Testis (tissue), 3 donors: ENCODE results near the gene MCTP1. TPM values are rescaled to one million over a fixed set of nuclear protein-coding genes. Genes with fewer than 3 reads are reported as not detected.

Experiments used
- DNase-seq: peaks from one replicate; pipeline ENCODE4 v3.0.0-alpha.2; 2019
- H3K27ac ChIP-seq, 2 donors: fragments of 200-600 bp; sonication (generic); one replicate each; pipeline ENCODE4 v1.5.1; 2019
- H3K27me3 ChIP-seq: fragments of 200-600 bp; sonication (generic); one replicate; pipeline ENCODE4 v1.5.1; 2019
- H3K36me3 ChIP-seq: fragments of 200-600 bp; sonication (generic); one replicate; pipeline ENCODE4 v1.5.1; 2017; ENCODE audit warnings: low read depth; ENCODE audit errors: missing control alignments
- H3K4me1 ChIP-seq: fragments of 200-600 bp; sonication (generic); one replicate; pipeline ENCODE4 v1.5.1; 2019
- H3K4me3 ChIP-seq, 2 donors: fragments of 200-600 bp; sonication (generic); one replicate each; pipeline ENCODE4 v1.5.1; 2017 to 2019
- H3K9me3 ChIP-seq: fragments of 200-600 bp; sonication (generic); one replicate; pipeline ENCODE4 v1.5.1; 2017
- POLR2A ChIP-seq: fragments of 450-650 bp; IDR thresholded peaks from one replicate; pipeline ENCODE4 v1.6.1; 2017; ENCODE audit warnings: antibody characterized with exemption, mild to moderate bottlenecking, moderate library complexity
- WGBS, 2 donors: methylation state at CpG; one replicate each; pipeline ENCODE4 v1.1.5; 2018; 5-methylcytosine and 5-hydroxymethylcytosine counted together
- intact Hi-C: fragments of 100-400 bp; cut with DNase I; formaldehyde crosslinking; loops from one replicate; pipeline ENCODE4 v1.15.1; 2023; ENCODE audit warnings: low total_unique reads
- polyA plus RNA-seq: library from polyadenylated mRNA; stranded (reverse); fragments of 350-450 nt; fragmentation: Illumina TruSeq; extraction: RNeasy Lipid Tissue Mini Kit (QIAGEN cat#74804); gene quantifications from one replicate; pipeline ENCODE4 v1.2.3, GENCODE V29; 2014; ENCODE audit warnings: low read depth, low replicate concordance; ENCODE audit not compliant: insufficient read depth
- total RNA-seq, 2 donors: library from RNA; depleted of rRNA; stranded (reverse); fragments of >200 nt; gene quantifications; one replicate each; pipeline ENCODE4 v1.2.3, GENCODE V29; 2016
- TF ChIP-seq, protein P1 (sequence below), 3 experiments: fragments of 450-650 bp in 2 of 3; fragments of 200-600 bp in 1 of 3; sonication (generic) in 1 of 3; IDR thresholded peaks; one replicate each; pipeline ENCODE4 v1.5.1; 2016 to 2019; ENCODE audit warnings: antibody characterized with exemption in 3 of 3, mild to moderate bottlenecking in 2 of 3, moderate library complexity in 1 of 3

Gene MCTP1
- total and polyA plus RNA-seq, 3 donors from 2014 or later, result 7.4 to 15.5 (median 9.7) TPM

DNA sequence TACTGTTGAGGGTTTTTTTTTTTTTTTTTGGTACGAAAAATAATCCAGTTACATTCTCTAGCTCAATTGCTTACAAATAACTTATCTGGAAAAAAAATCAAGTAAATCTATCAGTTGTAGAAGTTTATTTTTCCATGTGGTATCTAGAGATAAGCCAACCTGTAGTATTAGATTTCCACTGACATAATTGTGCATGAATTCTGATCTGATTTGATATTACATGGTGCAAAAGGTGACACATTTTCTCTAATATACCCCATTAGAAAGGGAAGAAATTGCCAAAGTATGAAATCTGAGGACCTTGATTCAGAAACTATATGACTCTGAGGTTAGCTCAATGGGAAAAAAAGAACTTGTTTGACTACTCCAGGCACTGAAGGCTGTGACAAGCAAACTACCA, 524.9 kb downstream of the MCTP1 start:
- no peaks in the 10 kb centered on the region for H3K27me3 ChIP-seq
- intact Hi-C loops, result no loop called here
- 89 to 96% methylated on average over 1 of the region's 1 CpG for WGBS, 2 donors
- H3K36me3 ChIP-seq, result no peaks in the 10 kb centered on the region
- no peaks in the 10 kb centered on the region for H3K9me3 ChIP-seq
- H3K4me3 ChIP-seq, result no peak overlapping the region
- no peak overlapping the region for H3K27ac ChIP-seq
- TF ChIP-seq, protein P1, sequence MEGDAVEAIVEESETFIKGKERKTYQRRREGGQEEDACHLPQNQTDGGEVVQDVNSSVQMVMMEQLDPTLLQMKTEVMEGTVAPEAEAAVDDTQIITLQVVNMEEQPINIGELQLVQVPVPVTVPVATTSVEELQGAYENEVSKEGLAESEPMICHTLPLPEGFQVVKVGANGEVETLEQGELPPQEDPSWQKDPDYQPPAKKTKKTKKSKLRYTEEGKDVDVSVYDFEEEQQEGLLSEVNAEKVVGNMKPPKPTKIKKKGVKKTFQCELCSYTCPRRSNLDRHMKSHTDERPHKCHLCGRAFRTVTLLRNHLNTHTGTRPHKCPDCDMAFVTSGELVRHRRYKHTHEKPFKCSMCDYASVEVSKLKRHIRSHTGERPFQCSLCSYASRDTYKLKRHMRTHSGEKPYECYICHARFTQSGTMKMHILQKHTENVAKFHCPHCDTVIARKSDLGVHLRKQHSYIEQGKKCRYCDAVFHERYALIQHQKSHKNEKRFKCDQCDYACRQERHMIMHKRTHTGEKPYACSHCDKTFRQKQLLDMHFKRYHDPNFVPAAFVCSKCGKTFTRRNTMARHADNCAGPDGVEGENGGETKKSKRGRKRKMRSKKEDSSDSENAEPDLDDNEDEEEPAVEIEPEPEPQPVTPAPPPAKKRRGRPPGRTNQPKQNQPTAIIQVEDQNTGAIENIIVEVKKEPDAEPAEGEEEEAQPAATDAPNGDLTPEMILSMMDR (IDR thresholded peaks at IDR 0.05), result no peak
- TF ChIP-seq POLR2A, result no peak
- no peak for DNase-seq
- no peaks in the 10 kb centered on the region for H3K4me1 ChIP-seq

DNA sequence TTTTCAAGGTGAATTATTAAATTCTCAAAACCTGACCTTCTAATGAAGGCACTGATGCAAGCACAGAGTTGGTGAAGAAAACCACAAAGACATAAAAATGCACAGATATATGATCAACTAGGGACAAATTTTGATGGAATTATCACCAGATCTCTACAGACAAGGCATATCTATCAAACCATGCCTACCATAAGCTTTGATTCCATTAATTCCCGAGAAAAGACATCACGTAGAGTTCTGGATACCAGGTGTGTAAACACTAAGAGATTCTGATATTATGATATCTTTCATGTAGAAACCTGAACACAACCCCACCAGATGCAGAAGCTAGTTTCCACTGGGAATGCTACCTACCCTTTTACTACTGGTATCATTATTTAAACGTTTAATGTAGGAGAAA, 525.9 kb downstream of the MCTP1 start:
- H3K9me3 ChIP-seq, result no peaks in the 10 kb centered on the region
- no peak for DNase-seq
- WGBS, 2 donors, result 76 to 83% methylated on average over 3 of the region's 3 CpGs
- TF ChIP-seq, protein P1 (IDR thresholded peaks at IDR 0.05), result no peak
- TF ChIP-seq POLR2A, result no peak
- no peak overlapping the region for H3K27ac ChIP-seq
- H3K36me3 ChIP-seq, result no peaks in the 10 kb centered on the region
- H3K27me3 ChIP-seq, result no peaks in the 10 kb centered on the region
- no peaks in the 10 kb centered on the region for H3K4me1 ChIP-seq
- intact Hi-C loops, result no loop called here
- H3K4me3 ChIP-seq, result no peak overlapping the region

DNA sequence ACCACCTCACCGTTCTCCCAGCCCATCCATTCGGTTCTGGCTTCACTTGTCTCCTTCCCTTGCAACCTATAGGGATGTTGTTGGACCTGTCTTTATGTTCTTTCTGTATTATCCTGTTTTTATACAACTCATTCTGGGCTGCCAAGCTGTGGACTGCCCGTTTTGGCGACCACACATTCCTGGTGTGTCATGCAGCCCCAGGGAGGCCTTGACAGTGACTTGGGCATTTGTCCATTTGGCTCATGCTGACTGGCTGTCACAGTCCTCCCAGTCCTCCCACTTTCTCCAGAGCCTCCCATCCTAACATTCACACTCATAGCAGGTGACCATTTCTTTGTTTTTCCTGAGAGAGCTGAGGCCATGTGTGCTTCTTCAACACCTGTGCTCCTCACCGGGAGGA, 530.1 kb downstream of the MCTP1 start:
- Histone ChIP-seq H3K9me3 (no peaks in the 10 kb centered on the region), H3K27me3 (no peaks in the 10 kb centered on the region), H3K4me1 (peaks cover 4% of the 10 kb centered on the region), H3K27ac (no peak overlapping the region), H3K4me3 (no peak overlapping the region), H3K36me3 (no peaks in the 10 kb centered on the region)
- intact Hi-C loops, result no loop called here
- 70 to 78% methylated on average over 5 of the region's 5 CpGs for WGBS, 2 donors
- TF ChIP-seq POLR2A, result no peak
- TF ChIP-seq, protein P1 (IDR thresholded peaks at IDR 0.05), result no peak
- DNase-seq, result no peak

DNA sequence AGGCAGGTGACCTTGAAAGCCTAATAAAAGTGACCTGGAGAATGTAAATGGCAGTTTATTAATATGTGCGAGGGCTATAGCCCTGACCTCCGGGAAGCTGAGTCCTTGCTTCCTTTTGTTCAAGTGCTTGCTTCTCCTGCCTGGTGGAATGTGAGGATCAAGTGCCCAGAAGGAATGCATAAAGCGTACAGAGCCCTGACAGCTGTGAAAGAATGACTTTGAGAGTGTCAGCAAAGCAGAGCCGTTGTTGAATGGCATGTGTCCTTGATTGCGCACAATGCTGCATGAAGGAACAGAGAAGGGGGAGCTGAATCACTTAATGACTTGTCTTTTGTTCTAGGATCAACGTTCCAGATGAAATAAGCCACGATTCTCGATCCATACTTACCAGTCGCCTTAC, 533.4 kb downstream of the MCTP1 start:
- WGBS, 2 donors, result 61 to 70% methylated on average over 9 of the region's 9 CpGs
- Histone ChIP-seq H3K27ac (no peak overlapping the region), H3K36me3 (no peaks in the 10 kb centered on the region), H3K27me3 (no peaks in the 10 kb centered on the region), H3K4me3 (no peak overlapping the region), H3K4me1 (peaks cover 4% of the 10 kb centered on the region), H3K9me3 (no peaks in the 10 kb centered on the region)
- intact Hi-C loops, result no loop called here
- DNase-seq, result no peak
- no peak for TF ChIP-seq POLR2A
- TF ChIP-seq, protein P1 (IDR thresholded peaks at IDR 0.05), result no peak

DNA sequence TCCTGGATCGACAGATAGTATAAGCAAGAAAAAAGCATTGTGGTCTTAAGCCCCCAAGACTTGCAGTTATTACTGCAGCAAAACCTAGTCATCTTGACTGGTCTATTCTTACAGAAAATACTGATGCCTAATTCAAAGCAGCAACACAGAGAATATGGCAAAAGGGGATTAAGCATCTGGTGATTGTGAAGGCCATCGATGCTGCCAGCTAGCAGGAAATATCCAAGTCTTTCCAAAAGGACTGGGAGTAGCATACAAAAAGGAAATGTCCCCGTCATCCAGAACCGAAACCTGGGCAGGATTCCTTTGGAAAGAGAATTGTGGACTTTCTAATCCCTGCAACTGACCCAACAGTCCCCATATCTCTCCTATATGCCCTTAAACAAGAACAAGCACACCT, 534.2 kb downstream of the MCTP1 start:
- 88 to 98% methylated on average over 4 of the region's 4 CpGs for whole genome bisulfite sequencing, 2 donors
- no peak overlapping the region for H3K4me3 ChIP-seq
- H3K36me3 ChIP-seq, result no peaks in the 10 kb centered on the region
- H3K27ac ChIP-seq, result no peak overlapping the region
- peaks cover 4% of the 10 kb centered on the region for H3K4me1 ChIP-seq
- H3K9me3 ChIP-seq, result no peaks in the 10 kb centered on the region
- H3K27me3 ChIP-seq, result no peaks in the 10 kb centered on the region
- no peak for DNase-seq
- TF ChIP-seq POLR2A, result no peak
- TF ChIP-seq, protein P1 (IDR thresholded peaks at IDR 0.05), result no peak
- intact Hi-C loops, result no loop called here
